ENCODE measurements around the gene KCP.

- no peak for TF ChIP-seq CTCF (conservative IDR thresholded peaks at IDR 0.05; ENCODE audit: low read length)
- TF ChIP-seq EZH2phosphoT487 (IDR thresholded peaks at IDR 0.05; ENCODE audit: borderline replicate concordance): no peak
Observed at GRCh38 chr7:128865303-128865702, 45.2 kb downstream of the KCP start.
